A549 (cell line): Measurements from ENCODE around the gene MPL. TPM values are rescaled to one million over a fixed set of nuclear protein-coding genes. Genes with fewer than 3 reads are reported as not detected.

ENCODE experiments used
- ATOH8 ChIP-seq: fragments of 250-450 bp; sonication (Bioruptor Pico); IDR thresholded peaks from 2 replicates; pipeline ENCODE4 v1.5.0; 2020; ENCODE audit warnings: low read depth, mild to moderate bottlenecking, moderate library complexity
- BCL3 ChIP-seq: fragments of >200 bp; sonication (Bioruptor Twin); formaldehyde crosslinking; IDR thresholded peaks from 3 replicates; pipeline ENCODE4 v1.6.1; 2016
- CEBPB ChIP-seq, 2 experiments: fragments of >200 bp in 1 of 2; sonication (Bioruptor Twin) in 1 of 2; formaldehyde crosslinking in 1 of 2; IDR thresholded peaks; 2 replicates each; pipeline ENCODE4 v1.6.1; 2012 to 2016
- EP300 ChIP-seq, 2 experiments: fragments of >200 bp; sonication (Bioruptor Twin); formaldehyde crosslinking; IDR thresholded peaks; 2 replicates in 1 of 2; 3 replicates in 1 of 2; pipeline ENCODE4 v1.6.1; 2016 to 2017
- ESRRA ChIP-seq: fragments of 150-350 bp; IDR thresholded peaks from 2 replicates; pipeline ENCODE4 v1.6.1; 2014; ENCODE audit warnings: mild to moderate bottlenecking, low read length, borderline replicate concordance
- FOSB ChIP-seq: fragments of 250-450 bp; sonication (Bioruptor Pico); IDR thresholded peaks from 2 replicates; pipeline ENCODE4 v1.5.0; 2020; ENCODE audit warnings: mild to moderate bottlenecking, moderate library complexity
- FOSL2 ChIP-seq, 2 experiments: fragments of 450-650 bp in 1 of 2; fragments of >200 bp in 1 of 2; sonication (Bioruptor Twin) in 1 of 2; formaldehyde crosslinking; IDR thresholded peaks; 2 replicates each; pipeline versions ENCODE4 v1.5.0 to v1.6.1; 2016 to 2020; ENCODE audit warnings: mild to moderate bottlenecking in 1 of 2, moderate library complexity in 1 of 2
- HDAC2 ChIP-seq: fragments of 200-600 bp; sonication (generic); IDR thresholded peaks from 2 replicates; pipeline ENCODE4 v1.6.1; 2016
- HMGXB4 ChIP-seq: fragments of 250-450 bp; sonication (Bioruptor Pico); IDR thresholded peaks from 2 replicates; pipeline ENCODE4 v1.5.0; 2021; ENCODE audit warnings: mild to moderate bottlenecking, moderate library complexity, borderline replicate concordance
- HOXB5 ChIP-seq: fragments of 250-450 bp; sonication (Bioruptor Pico); IDR thresholded peaks from 2 replicates; pipeline ENCODE4 v1.5.0; 2020; ENCODE audit warnings: mild to moderate bottlenecking, moderate library complexity
- KDM5A ChIP-seq: fragments of 200-600 bp; sonication (generic); IDR thresholded peaks from 2 replicates; pipeline ENCODE4 v1.6.1; 2016; ENCODE audit warnings: antibody characterized with exemption, mild to moderate bottlenecking
- MAFK ChIP-seq: fragments of 450-650 bp; IDR thresholded peaks from 2 replicates; pipeline ENCODE4 v1.6.1; 2014; ENCODE audit not compliant: partially characterized antibody
- NFE2L2 ChIP-seq: fragments of 150-350 bp; conservative IDR thresholded peaks from 2 replicates; pipeline ENCODE4 v1.6.1; 2014; ENCODE audit warnings: low read length
- PHF8 ChIP-seq: fragments of 200-600 bp; sonication (generic); IDR thresholded peaks from 2 replicates; pipeline ENCODE4 v1.6.1; 2016; ENCODE audit warnings: low read depth, mild to moderate bottlenecking, antibody characterized with exemption, moderate library complexity, borderline replicate concordance
- RCOR1 ChIP-seq: fragments of 150-350 bp; IDR thresholded peaks from 2 replicates; pipeline ENCODE4 v1.6.1; 2014; ENCODE audit warnings: antibody characterized with exemption, low read length, low read depth
- SREBF2 ChIP-seq: fragments of 450-650 bp; IDR thresholded peaks from 2 replicates; pipeline ENCODE4 v1.6.1; 2014; ENCODE audit warnings: mild to moderate bottlenecking, moderate library complexity
- polyA plus RNA-seq, 4 experiments: library from polyadenylated mRNA; depleted of rRNA in 3 of 4; stranded (reverse); fragments of >200 nt; fragmentation: RNase III in 1 of 4; extraction: RNeasy Plus Mini Kit Qiagen cat#74134 plus additional on column Dnase treatment in 1 of 4; gene quantifications; 2 replicates in 3 of 4; 3 replicates in 1 of 4; pipeline ENCODE4 v1.2.3, GENCODE V29; 2011 to 2017
- TF ChIP-seq, protein P1 (sequence below): fragments of >200 bp; sonication (Bioruptor Twin); formaldehyde crosslinking; IDR thresholded peaks from 3 replicates; pipeline ENCODE4 v1.5.1; 2016
- TF ChIP-seq, protein P2 (sequence below): fragments of 200-600 bp; sonication (generic); IDR thresholded peaks from 2 replicates; pipeline ENCODE4 v1.6.1; 2016; ENCODE audit warnings: antibody characterized with exemption, mild to moderate bottlenecking, moderate library complexity

MPL gene
- polyA plus RNA-seq, 2 of the 4 experiments (the other 2 are of a cell fraction), result not detected

DNA sequence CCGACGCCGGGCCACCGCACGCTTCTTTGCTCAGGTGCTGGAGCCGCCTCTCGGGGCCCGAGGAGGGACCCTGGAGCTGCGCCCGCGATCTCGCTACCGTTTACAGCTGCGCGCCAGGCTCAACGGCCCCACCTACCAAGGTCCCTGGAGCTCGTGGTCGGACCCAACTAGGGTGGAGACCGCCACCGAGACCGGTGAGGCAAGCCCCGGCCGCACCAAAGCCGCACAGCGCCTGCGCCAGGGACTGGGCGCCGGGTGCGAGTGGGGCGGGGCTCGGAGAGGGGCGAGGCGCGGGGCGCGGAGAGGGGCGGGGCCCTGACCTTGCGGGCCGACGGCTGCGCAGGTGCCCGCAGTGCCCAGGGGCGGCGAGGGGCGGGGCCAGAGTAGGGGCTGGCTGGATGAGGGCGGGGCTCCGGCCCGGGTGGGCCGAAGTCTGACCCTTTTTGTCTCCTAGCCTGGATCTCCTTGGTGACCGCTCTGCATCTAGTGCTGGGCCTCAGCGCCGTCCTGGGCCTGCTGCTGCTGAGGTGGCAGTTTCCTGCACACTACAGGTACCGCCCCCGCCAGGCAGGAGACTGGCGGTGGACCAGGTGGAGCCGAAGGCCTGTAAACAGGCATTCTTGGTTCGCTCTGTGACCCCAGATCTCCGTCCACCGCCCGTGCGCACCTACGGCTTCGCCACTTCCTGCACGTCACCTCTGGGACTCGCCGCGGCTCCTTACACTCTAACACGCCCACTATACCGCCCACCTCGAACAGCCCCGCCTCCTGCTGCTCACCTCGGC lies 11.4 kb downstream of the MPL start (continued):
- TF ChIP-seq CEBPB (IDR thresholded peaks at IDR 0.05), result no peak
- TF ChIP-seq ATOH8, result no peak
- TF ChIP-seq FOSL2 (IDR thresholded peaks at IDR 0.05), result no peak
- no peak for TF ChIP-seq FOSL2 (CRISPR knock-in tag; IDR thresholded peaks at IDR 0.05)
- TF ChIP-seq, protein P1, sequence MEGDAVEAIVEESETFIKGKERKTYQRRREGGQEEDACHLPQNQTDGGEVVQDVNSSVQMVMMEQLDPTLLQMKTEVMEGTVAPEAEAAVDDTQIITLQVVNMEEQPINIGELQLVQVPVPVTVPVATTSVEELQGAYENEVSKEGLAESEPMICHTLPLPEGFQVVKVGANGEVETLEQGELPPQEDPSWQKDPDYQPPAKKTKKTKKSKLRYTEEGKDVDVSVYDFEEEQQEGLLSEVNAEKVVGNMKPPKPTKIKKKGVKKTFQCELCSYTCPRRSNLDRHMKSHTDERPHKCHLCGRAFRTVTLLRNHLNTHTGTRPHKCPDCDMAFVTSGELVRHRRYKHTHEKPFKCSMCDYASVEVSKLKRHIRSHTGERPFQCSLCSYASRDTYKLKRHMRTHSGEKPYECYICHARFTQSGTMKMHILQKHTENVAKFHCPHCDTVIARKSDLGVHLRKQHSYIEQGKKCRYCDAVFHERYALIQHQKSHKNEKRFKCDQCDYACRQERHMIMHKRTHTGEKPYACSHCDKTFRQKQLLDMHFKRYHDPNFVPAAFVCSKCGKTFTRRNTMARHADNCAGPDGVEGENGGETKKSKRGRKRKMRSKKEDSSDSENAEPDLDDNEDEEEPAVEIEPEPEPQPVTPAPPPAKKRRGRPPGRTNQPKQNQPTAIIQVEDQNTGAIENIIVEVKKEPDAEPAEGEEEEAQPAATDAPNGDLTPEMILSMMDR, result no peak
- TF ChIP-seq SREBF2, result no peak
- TF ChIP-seq PHF8, result peak; percentile 48; the same call in 1 of the 2 replicates
- no peak for TF ChIP-seq KDM5A
- TF ChIP-seq HOXB5 (CRISPR knock-in tag), result no peak
- no peak for TF ChIP-seq EP300 (IDR thresholded peaks at IDR 0.05)
- 0 out of 3 replicates have a peak, but pooled peaks have one; percentile 17 for TF ChIP-seq BCL3
- peak; percentile 74 for TF ChIP-seq MAFK
- no peak for TF ChIP-seq HDAC2
- TF ChIP-seq, protein P2, sequence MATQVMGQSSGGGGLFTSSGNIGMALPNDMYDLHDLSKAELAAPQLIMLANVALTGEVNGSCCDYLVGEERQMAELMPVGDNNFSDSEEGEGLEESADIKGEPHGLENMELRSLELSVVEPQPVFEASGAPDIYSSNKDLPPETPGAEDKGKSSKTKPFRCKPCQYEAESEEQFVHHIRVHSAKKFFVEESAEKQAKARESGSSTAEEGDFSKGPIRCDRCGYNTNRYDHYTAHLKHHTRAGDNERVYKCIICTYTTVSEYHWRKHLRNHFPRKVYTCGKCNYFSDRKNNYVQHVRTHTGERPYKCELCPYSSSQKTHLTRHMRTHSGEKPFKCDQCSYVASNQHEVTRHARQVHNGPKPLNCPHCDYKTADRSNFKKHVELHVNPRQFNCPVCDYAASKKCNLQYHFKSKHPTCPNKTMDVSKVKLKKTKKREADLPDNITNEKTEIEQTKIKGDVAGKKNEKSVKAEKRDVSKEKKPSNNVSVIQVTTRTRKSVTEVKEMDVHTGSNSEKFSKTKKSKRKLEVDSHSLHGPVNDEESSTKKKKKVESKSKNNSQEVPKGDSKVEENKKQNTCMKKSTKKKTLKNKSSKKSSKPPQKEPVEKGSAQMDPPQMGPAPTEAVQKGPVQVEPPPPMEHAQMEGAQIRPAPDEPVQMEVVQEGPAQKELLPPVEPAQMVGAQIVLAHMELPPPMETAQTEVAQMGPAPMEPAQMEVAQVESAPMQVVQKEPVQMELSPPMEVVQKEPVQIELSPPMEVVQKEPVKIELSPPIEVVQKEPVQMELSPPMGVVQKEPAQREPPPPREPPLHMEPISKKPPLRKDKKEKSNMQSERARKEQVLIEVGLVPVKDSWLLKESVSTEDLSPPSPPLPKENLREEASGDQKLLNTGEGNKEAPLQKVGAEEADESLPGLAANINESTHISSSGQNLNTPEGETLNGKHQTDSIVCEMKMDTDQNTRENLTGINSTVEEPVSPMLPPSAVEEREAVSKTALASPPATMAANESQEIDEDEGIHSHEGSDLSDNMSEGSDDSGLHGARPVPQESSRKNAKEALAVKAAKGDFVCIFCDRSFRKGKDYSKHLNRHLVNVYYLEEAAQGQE, result no peak
- no peak for TF ChIP-seq FOSB (CRISPR knock-in tag)
- TF ChIP-seq ESRRA, result no peak
- no peak for TF ChIP-seq NFE2L2
- TF ChIP-seq HMGXB4 (CRISPR knock-in tag), result no peak
- TF ChIP-seq RCOR1, result no peak
